Dedifferentiated amniotic fluid mesenchymal stem cell (primary cell): ENCODE measurements around the gene COPS9.

Experiments
- DNase-seq: peaks from one replicate; pipeline ENCODE4 v3.0.0-alpha.2; 2016; ENCODE audit errors: extremely low spot score

COPS9 gene

GRCh38 chr2:240136013-240136670 lies at the start of gene COPS9:
Gene COPS9 (minus strand): TSS chr2:240136305. CDS start chr2:240136284, 21 bp downstream.
- DNase-seq = peak; percentile 77

GRCh38 chr2:240184656-240185055 lies 48.6 kb upstream of the COPS9 start:
- DNase-seq = no peak

GRCh38 chr2:240183875-240184590 lies 47.9 kb upstream of the COPS9 start:
- no peak for DNase-seq

GRCh38 chr2:240183006-240183874 lies 47.1 kb upstream of the COPS9 start:
- no peak for DNase-seq

GRCh38 chr2:240182476-240182875 lies 46.4 kb upstream of the COPS9 start:
- no peak for DNase-seq

DNA sequence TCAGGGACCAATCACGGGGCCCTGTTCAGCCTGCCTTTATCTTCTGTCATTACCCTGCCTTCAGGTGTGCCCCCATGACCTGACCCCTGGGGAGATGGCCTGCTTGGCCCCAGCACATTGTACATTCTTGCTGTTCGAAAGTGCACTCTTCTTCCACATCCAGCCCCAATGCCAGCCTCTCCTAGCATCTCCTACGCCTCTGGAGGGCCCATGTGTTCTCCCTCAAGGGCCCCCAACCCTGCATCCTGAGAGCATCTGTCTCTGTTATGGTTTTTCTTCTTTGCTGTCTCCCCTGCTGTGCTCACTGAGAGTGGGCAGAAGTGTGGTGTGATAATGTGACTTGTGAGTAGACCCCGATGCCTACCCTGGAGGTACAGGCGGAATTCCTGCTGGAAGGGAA lies 45.9 kb upstream of the COPS9 start:
- DNase-seq = no peak

- no peak for DNase-seq
Observed at GRCh38 chr2:240179941-240180666, 44.0 kb upstream of the COPS9 start.

DNA sequence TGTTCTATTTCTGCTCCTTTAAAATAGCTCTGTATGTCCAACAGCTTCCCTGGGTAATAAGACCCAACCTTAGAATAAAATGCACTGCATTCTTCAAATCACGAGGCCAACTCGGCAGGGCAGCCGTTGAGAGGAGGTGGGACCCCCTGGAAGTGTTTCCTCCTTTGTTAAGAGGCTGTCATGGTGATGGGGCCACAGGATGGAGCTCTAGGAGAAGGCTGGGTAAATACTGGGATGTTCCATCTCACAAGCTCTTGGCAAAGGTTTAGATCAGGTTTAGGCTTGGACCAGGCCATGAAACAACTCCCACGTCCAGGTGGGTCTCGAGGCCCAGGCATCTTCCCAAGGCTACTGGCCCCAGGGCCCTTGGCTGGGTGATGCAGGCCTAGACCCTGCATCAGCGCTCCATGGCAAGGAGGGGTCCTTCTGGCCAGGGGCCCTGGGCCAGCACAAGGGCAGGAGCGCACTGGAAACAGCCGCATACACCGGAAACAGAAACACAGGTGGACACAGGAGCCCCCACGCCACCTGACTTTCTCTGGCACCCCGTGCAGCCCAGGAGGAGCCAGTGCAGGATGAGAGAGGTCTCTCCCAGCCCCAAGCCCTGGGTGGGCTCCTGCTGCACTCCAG lies 43.2 kb upstream of the COPS9 start:
- no peak for DNase-seq

- no peak for DNase-seq
Observed at GRCh38 chr2:240178564-240178963, 42.5 kb upstream of the COPS9 start.

DNA sequence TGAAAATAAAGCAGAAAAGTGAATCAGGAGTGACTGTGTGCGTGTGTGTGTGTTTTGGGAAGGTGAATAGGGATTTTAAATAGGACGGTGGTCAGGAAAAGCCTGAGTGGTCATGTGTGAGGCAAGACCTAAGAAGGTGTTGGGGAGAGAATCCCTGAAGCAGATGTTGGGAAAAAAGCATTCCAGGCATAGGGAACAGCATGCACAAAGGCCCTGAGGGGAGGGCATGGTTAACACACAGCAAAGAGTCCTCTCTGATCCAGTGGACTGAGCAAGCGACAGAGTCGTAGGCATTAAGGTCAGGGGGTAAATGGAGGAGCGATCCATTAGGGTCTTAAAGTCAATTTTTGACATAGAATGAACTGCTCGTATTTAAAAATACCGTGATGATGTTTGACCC lies 38.4 kb upstream of the COPS9 start:
- no peak for DNase-seq

DNA sequence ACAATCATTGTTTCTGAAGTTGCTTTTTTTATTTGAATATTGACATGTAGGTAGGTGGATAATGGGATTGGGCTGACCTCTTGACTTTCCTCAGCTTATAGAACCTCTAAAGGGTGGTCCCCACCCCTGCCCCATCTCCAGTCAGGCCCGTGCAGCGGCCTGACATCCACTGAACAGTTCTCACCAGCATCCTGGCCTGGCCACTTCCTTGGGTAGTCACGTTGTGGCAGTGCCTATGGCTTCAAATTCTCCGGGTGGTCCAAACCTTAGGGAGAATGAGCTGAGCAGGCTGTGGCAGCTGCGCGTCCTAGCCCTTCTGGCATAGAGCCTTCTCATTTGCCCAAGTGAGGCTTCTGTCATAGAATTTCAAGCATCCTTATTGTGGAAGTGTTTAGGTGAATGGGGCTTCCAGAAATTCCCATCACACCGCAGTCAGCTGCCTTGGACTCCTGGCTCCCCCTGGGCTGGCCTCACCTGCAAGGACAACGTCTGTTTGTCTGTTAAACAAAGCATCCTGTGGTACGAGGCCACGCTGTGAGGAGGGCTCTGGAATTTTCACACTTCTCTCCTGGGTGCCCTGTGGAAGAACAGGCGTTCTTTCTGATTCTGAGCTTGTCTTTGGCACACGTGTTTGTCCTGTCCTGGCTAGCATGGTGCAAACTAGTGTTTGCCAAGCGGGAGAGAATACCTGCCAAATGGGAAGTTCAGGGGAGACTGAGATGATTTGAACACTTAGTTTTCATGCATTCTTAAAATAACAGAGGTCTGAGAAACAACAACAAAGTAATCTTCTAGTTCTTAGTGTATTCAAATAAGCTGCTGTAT lies 36.2 kb upstream of the COPS9 start:
- DNase-seq = no peak

- no peak for DNase-seq
Observed at GRCh38 chr2:240170883-240171282, 34.8 kb upstream of the COPS9 start.

DNA sequence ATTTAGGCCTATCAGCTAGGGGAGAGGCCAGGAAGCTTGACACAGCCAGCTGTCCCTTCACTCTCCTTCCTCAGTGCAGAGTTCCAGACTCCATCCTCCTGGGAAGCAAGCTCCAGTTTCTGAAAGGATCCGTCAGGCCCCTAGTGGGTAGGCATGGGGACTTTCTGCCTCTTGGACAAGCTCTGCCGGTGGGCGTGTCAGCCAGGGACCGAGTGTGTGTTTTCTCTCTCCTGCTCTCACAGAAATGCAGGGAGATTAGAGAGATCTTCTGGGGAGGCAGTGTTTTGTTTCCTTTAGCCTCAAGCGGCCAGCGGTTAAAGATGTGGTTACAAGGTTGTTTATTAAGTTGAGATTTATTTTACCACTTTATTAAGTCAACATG lies 34.2 kb upstream of the COPS9 start:
- DNase-seq = no peak

GRCh38 chr2:240169486-240170353 lies 33.6 kb upstream of the COPS9 start:
- DNase-seq = no peak

- DNase-seq = no peak
Observed at GRCh38 chr2:240168546-240169361, 32.6 kb upstream of the COPS9 start.

GRCh38 chr2:240168041-240168440 lies 31.9 kb upstream of the COPS9 start:
- no peak for DNase-seq

GRCh38 chr2:240167588-240167880 lies 31.4 kb upstream of the COPS9 start:
- DNase-seq = no peak

DNA sequence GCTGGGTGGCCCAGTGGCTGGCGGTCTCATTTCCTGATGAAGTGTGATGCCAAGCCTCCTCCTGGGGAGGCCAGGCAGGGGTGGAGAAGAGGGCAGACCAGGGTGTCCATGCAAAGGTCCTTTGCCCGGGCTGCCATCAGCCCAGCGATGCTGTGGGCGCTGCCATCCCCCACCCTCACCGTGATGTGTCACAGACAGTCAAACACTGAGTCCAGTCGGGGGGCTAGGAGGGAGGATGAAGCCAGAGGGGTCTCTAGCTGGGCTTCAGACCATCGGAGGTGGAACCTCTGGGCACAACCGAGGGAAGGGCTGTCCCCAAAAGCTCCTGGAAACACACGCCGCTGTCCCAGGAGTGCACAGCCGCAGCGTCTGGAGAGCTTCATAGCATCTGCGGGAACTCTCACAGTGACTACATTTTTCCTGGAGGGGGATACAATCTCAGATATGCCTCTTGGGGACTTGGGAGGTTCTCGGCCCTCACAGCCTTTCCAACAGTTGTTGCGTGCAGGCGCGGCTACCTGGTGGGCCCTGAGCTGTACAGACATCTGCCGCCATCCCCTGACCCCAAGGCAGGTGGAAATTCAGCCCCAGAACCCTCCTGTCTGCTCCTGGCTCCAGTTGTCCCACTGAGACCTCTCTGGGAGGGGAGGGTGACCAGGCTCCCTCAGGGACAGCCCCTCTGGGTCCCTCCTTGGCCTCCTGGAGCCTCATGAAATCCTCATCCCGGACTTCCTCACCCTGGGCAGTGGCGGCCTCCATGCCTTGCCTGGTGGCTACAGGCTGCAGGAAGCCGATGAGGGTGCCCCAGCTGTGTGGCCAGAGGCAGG lies 30.9 kb upstream of the COPS9 start:
- DNase-seq = no peak
